ENCODE measurements around the gene CCDC70. TPM values are rescaled to one million over a fixed set of nuclear protein-coding genes. Genes with fewer than 3 reads are reported as not detected.

Gene CCDC70
- total RNA-seq, 1 experiment from 2014 or later = not detected

- no peak for TF ChIP-seq PRDM15 (CRISPR knock-in tag; IDR thresholded peaks at IDR 0.05)
- TF ChIP-seq E2F5 (CRISPR knock-in tag; IDR thresholded peaks at IDR 0.05) = no peak
- no peak for TF ChIP-seq MLX (CRISPR knock-in tag; IDR thresholded peaks at IDR 0.05)
- no peak for TF ChIP-seq ATF3 (CRISPR knock-in tag; conservative IDR thresholded peaks at IDR 0.05)
- TF ChIP-seq ATF1 (CRISPR knock-in tag; IDR thresholded peaks at IDR 0.05) = no peak
Measured at GRCh38 chr13:51838240-51838846, 23.4 kb upstream of the CCDC70 start (continued).

- ChIA-PET CTCF (no interaction called here), POLR2A (no interaction called here)
- no peaks in the 10 kb centered on the region for H3K9me3 Mint-ChIP-seq
- H3K4me3 Mint-ChIP-seq = no peak overlapping the region
- H3K27ac Mint-ChIP-seq = no peak overlapping the region
- H3K4me1 Mint-ChIP-seq = peaks cover 4% of the 10 kb centered on the region; the same call in 1 of the 2 replicates
- H3K27me3 Mint-ChIP-seq (ENCODE audit: low read depth) = no peaks in the 10 kb centered on the region; the same call in 1 of the 2 replicates
- ATAC-seq (no peak), DNase-seq (ENCODE audit: low spot score) (no peak)
- H3K36me3 Mint-ChIP-seq = no peaks in the 10 kb centered on the region
- TF ChIP-seq PRRX2 (CRISPR knock-in tag; IDR thresholded peaks at IDR 0.05) (no peak), CTCF (IDR thresholded peaks at IDR 0.05) (no peak), CDX4 (CRISPR knock-in tag; IDR thresholded peaks at IDR 0.05; ENCODE audit: borderline replicate concordance) (no peak), ZBTB43 (CRISPR knock-in tag; IDR thresholded peaks at IDR 0.05) (no peak), NFATC4 (CRISPR knock-in tag; IDR thresholded peaks at IDR 0.05) (no peak), NR3C1 (CRISPR knock-in tag; conservative IDR thresholded peaks at IDR 0.05; ENCODE audit: low read depth) (no peak), USF2 (CRISPR knock-in tag; IDR thresholded peaks at IDR 0.05) (no peak), ZNF425 (CRISPR knock-in tag; conservative IDR thresholded peaks at IDR 0.05) (no peak), GTF2I (CRISPR knock-in tag; conservative IDR thresholded peaks at IDR 0.05) (no peak), ZBTB21 (CRISPR knock-in tag; IDR thresholded peaks at IDR 0.05; ENCODE audit: borderline replicate concordance) (no peak), SP1 (CRISPR knock-in tag; conservative IDR thresholded peaks at IDR 0.05) (no peak), ATF3 (CRISPR knock-in tag; conservative IDR thresholded peaks at IDR 0.05) (no peak), SOX15 (CRISPR knock-in tag; IDR thresholded peaks at IDR 0.05) (no peak), IRF1 (CRISPR knock-in tag; IDR thresholded peaks at IDR 0.05) (no peak)
Measured at GRCh38 chr13:51839711-51840540, 21.8 kb upstream of the CCDC70 start.

Data from WTC11 (cell line).